HG02884 (cell line): ENCODE measurements around the gene MYL6.
"Not testable (repeated sequence)": the region's sequence is repeated elsewhere in the genome, so short reads cannot be mapped to it uniquely, and the experiment has no call there.

Experiments
- ATAC-seq: cut with Tn5 transposase; IDR thresholded peaks from one replicate; pipeline ENCODE4 v1.9.1; 2021; ENCODE audit warnings: mild to moderate bottlenecking, moderate library complexity; ENCODE audit not compliant: unreplicated experiment

MYL6 gene

GRCh38 chr12:56158029-56158925 is at the start of gene MYL6:
TSS of gene MYL6 (plus strand) at chr12:56158359. CDS start at chr12:56158402, 43 bp downstream.
- ATAC-seq, result peak; percentile 86

- no peak for ATAC-seq
Measured at GRCh38 chr12:56110571-56110970, 47.6 kb upstream of the MYL6 start.

- no peak for ATAC-seq
Measured at GRCh38 chr12:56114084-56114483, 44.1 kb upstream of the MYL6 start.

GRCh38 chr12:56115329-56115728 is 42.8 kb upstream of the MYL6 start:
- ATAC-seq, result no peak

- peak; percentile 33 for ATAC-seq
Measured at GRCh38 chr12:56116267-56117081, 41.7 kb upstream of the MYL6 start, which contains the start of gene RPL41. TSS of gene RPL41 (plus strand) at chr12:56116633.

- ATAC-seq, result not testable (repeated sequence)
Measured at GRCh38 chr12:56117082-56117706, 41.0 kb upstream of the MYL6 start.

- ATAC-seq, result peak; percentile 81
Measured at GRCh38 chr12:56117778-56118687, 40.1 kb upstream of the MYL6 start, which contains the start of gene ZC3H10. TSS of gene ZC3H10 (plus strand) at chr12:56118266. CDS start at chr12:56120563, 2,297 bp downstream.

GRCh38 chr12:56118688-56119357 is 39.3 kb upstream of the MYL6 start:
- ATAC-seq, result no peak

GRCh38 chr12:56119361-56119796 is 38.8 kb upstream of the MYL6 start:
- no peak for ATAC-seq

- ATAC-seq, result no peak
Measured at GRCh38 chr12:56120158-56120846, 37.9 kb upstream of the MYL6 start.

- ATAC-seq, result no peak
Measured at GRCh38 chr12:56121204-56121870, 36.8 kb upstream of the MYL6 start.

- ATAC-seq, result no peak
Measured at GRCh38 chr12:56122637-56123036, 35.5 kb upstream of the MYL6 start.

GRCh38 chr12:56124133-56124532 is 34.0 kb upstream of the MYL6 start:
- no peak for ATAC-seq

- no peak for ATAC-seq
Measured at GRCh38 chr12:56126732-56127239, 31.4 kb upstream of the MYL6 start.

- ATAC-seq, result no peak
Measured at GRCh38 chr12:56127485-56127887, 30.7 kb upstream of the MYL6 start.

GRCh38 chr12:56127888-56128669 is 30.1 kb upstream of the MYL6 start, which contains the start of gene ESYT1:
TSS of gene ESYT1 (plus strand) at chr12:56128267. CDS start at chr12:56128320, 53 bp downstream.
- peak; percentile 84 for ATAC-seq

- ATAC-seq, result no peak
Measured at GRCh38 chr12:56128670-56129205, 29.4 kb upstream of the MYL6 start.
